ENCODE measurements around the gene COX5B.
"Not testable (repeated sequence)": the region's sequence is repeated elsewhere in the genome, so short reads cannot be mapped to it uniquely, and the experiment has no call there.

GRCh38 chr2:97687235-97687634 lies 41.4 kb downstream of the COX5B start:
- not testable (repeated sequence) for TF ChIP-seq CTCF, POLR2A, EP300 (IDR thresholded peaks at IDR 0.05)
